Esophagus muscularis mucosa (tissue), 4 donors: Measurements from ENCODE around the gene FGF14.

Source experiments
- CTCF ChIP-seq, 3 experiments: fragments of 200-600 bp in 2 of 3; fragments of 450-650 bp in 1 of 3; sonication (generic) in 2 of 3; IDR thresholded peaks; one replicate each; pipeline ENCODE4 v1.5.1; 2017 to 2019; ENCODE audit warnings: antibody characterized with exemption in 3 of 3, mild to moderate bottlenecking in 2 of 3, moderate library complexity in 1 of 3
- EP300 ChIP-seq: sonication (generic); formaldehyde crosslinking; IDR thresholded peaks from one replicate; pipeline ENCODE4 v1.6.1; 2017; ENCODE audit warnings: antibody characterized with exemption
- POLR2A ChIP-seq: fragments of 450-650 bp; IDR thresholded peaks from one replicate; pipeline ENCODE4 v1.6.1; 2017; ENCODE audit warnings: antibody characterized with exemption, moderate library complexity, mild to moderate bottlenecking, low read depth
- POLR2AphosphoS5 ChIP-seq, 2 donors: sonication (generic); formaldehyde crosslinking; IDR thresholded peaks; one replicate each; pipeline ENCODE4 v1.6.1; 2017; ENCODE audit warnings: antibody characterized with exemption in 2 of 2

DNA sequence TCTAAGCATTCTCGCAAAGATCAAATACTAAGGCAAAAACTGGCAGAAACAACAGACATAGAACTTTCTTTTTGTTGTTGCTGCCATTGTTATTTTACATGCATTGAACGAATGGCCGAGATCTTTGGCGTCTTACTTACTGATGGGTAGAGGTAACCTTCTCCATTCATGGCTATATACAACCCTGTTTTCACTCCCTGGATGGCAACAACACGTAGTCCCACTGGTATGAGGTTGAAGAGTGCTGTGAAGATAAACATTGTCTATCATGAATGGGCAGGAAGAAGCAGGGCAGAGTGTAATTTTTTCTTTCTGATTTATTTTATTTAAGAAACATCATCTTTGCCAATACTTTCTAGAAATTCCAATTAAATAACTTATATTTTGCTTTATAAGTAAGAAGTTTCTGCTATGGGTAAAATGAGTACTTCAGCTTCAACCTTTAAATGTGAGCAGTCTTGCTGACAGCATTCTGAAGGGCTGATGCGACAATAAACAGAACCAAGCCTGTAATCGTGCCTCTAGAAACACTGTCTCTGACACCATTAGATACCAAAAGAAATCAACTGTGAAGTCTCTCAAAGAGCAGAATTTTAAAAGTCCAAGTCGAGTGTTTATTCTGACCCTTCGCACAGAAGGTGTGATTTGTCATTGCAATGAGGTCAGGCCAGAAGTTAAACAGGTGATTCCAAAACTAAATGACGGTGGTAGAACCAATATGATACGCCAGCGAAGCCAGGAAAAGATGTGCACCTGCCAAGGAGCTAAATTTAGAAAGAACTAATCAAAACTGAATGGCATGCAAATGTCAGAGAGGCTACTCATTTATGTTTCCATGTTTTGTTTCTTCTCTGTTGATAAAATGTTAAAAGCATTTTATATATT, 533.0 kb downstream of the FGF14 start:
- no peak for TF ChIP-seq CTCF (IDR thresholded peaks at IDR 0.05)
- TF ChIP-seq POLR2AphosphoS5 (IDR thresholded peaks at IDR 0.05), result no peak
- TF ChIP-seq POLR2A, result no peak
- no peak for TF ChIP-seq EP300
